ENCODE measurements around the gene TNNT3.
"Not testable (repeated sequence)": the region's sequence is repeated elsewhere in the genome, so short reads cannot be mapped to it uniquely, and the experiment has no call there.

Gene TNNT3

GRCh38 chr11:1881442-1882264, 37.9 kb upstream of the TNNT3 start:
- no peak for DNase-seq

- peak; percentile 77 for DNase-seq
Measured at GRCh38 chr11:1882265-1883238, 37.0 kb upstream of the TNNT3 start.

DNA sequence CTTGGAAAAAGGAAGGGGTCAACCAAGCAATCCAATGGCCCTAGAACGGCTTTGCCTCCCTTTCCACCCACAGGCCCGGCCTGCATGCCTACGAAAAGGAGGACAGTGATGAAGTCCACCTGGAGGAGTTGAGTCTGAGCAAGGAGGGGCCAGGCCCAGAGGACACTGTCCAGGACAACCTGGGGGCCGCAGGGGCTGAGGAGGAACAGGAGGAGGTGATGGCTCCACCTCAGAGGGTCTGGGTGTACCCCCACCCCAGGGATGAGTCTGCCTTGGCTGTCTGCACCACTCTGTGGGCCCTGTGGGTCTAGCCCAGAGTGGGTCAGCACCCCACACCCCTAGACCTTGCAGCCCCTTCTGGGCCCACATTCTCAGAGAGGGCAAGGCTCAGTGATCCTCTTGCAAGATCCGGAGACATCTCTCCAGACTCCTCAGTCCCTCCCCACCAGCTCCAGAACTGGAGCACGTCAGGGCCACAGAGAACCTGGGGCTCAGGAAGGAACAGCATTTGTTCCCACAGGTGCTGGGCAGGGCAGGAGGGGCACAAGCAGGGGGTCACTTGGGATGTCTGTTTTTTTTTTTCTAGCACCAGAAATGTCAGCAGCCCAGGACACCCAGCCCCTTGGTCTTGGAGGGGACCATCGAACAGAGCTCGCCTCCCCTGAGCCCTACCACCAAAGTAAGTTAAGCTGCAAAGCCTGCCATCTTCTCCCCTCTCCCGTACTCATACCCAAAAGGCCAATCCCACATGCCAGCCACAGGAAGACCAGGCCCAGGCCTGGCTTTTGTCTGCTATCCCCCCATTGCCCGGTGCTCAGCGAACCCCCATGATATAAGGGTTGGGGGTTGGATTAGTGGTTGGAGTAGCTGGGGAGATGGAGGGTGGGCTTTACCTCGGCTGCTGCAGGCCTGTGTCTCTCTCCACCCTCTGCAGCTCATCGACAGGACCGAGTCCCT, 35.9 kb upstream of the TNNT3 start:
- DNase-seq, result no peak

DNA sequence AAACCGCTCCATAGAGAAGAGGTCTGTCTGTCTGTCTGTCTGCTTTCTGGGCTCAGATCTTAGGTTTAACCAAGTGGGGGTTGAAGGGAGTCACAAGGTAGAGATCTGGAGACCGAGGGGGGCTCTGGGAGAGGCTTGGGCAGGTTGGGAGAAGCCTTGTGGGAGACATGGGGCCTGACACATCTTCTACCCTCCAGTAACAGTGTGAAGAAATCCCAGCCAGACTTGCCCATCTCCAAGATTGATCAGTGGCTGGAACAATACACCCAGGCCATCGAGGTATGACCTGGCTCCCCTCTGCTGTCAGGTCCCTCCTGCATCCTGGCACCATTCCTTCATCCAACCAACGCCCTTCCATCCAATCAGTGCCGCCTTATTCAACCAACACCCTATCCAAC, 35.2 kb upstream of the TNNT3 start:
- no peak for DNase-seq

GRCh38 chr11:1886551-1886950, 33.0 kb upstream of the TNNT3 start:
- DNase-seq, result not testable (repeated sequence)

GRCh38 chr11:1887451-1888346, 31.8 kb upstream of the TNNT3 start:
- no peak for DNase-seq

DNA sequence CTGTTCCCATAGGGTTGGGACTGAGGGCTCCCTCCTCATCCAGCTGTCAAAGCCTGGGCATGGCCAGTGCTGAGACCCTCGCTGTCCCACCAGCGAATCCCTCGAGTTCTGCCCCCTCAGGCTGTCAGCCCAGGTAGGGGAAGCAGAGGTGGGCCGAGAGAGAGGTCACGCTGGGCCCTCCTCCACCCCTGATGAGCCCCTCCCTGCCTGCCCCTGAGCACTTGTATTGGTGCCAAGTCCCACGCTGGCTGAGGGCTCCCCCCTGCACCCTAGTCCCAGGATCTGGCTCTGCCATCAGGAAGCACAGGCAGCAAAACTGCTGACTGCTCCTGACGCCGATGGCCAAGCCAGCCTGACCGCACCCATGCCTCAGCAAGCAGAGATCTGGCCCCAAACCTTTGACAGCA, 31.2 kb upstream of the TNNT3 start:
- no peak for DNase-seq

- DNase-seq, result no peak
Measured at GRCh38 chr11:1888811-1889210, 30.7 kb upstream of the TNNT3 start.

- peak; percentile 67 for DNase-seq
Measured at GRCh38 chr11:1889224-1889930, 30.1 kb upstream of the TNNT3 start.

DNA sequence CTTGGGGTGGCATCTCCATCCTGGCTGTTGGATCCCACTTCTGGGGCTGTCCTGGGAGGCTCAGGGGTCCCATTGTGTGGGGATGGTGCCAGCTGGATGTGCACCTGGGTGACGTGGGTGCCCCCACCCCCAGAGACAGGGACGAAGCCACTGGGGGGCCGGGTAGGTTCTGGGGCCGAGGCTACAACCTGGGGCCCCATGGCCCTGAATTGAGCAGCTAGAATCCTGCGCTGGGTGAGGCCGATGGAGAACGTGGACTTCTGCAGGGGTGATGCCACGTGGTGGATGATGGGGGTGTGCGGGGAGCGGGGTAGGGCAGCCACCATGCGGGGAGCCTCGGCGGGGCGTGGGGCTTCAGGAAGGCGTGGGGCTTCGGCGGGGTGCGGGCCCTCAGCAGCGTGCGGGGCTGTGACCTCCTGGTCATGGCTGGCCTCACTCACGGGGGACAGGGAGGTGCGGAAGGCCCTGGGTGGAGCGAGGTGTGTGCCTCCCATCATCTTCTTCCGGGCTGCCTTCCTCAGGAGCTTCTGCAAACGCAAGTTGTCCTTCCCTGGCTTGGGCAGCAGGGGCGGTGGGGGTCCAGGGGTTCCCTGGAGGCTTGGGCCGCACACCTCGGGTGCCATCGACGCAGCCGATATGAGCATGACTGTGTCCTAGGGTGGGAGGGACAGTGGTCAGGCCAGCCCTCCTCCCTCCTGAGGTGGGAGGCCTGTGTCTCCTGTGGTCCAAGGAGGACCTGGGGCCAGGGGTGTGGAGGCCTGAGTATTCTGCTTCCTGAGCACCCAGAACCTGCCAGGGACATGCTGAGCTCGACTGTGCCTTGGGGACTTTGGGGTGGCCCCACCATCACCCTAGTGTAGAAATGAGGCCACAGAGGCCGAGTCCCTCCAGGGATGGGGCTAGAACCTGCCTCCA, 29.3 kb upstream of the TNNT3 start:
- no peak for DNase-seq

DNA sequence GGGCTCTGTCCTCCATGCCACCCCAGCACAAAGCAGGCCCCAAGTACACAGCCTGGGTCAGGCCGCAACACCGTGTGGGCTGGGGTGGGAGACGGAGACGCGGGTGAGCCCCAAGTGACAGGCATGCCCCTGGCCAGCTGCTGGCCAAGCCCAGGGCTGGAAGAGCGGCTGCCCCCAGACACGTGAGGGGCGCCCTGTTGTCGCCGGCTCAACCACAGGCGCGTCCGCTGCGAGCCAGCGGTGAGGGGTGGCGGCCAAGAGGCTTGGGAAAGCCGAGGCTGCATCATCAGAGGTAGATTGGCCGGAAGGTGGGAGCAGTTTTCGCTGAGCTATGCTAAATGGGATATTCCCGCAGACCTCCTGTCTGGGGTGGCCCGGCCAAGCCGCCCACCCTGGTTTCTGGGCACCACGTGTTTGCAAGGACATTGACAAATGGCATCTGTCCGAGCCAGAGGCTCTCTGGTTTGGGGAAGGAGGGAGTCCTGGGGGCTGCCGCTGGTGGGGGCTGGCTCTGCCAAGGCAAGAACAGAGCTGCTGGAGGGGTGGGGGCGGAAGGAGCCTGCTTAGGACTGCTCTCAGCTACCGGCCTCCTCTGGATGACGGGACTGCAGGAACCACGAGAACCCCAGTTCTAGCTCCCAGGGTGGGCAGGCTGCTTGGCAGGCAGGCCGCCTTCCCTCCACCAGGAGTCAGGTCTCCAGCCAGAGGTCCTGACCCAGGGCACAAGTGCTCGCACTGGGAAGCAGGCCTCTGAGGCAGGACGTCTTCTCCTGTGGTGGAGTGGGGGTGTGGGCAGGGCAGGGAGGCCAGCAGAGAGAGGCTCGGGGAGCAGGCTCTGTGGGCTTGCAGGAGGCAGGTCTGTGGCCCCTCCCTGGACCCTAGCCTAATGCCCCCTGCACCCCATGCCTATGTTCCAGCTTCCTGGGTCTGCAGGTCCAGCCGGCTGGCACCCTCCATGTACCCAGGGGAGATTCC, 28.4 kb upstream of the TNNT3 start:
- no peak for DNase-seq

DNA sequence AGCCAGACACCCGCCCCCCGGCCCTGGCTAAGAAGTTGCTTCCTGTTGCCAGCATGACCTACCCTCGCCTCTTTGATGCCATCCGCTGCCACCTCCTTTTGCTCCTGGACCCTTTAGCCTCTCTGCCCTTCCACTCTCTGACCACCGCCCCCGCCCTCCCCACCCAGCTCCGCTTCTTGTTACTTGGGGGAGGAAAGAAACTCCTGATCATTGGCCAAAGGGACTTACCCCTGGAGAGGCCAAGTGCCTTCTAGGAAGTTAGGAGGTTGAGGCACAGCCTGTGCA, 27.7 kb upstream of the TNNT3 start, which contains the start of gene PRR33:
PRR33 (minus strand) TSS at position 65 of the 285 bp plus-strand sequence. CDS start 1,311 bp downstream, outside the sequence.
- DNase-seq, result no peak

DNA sequence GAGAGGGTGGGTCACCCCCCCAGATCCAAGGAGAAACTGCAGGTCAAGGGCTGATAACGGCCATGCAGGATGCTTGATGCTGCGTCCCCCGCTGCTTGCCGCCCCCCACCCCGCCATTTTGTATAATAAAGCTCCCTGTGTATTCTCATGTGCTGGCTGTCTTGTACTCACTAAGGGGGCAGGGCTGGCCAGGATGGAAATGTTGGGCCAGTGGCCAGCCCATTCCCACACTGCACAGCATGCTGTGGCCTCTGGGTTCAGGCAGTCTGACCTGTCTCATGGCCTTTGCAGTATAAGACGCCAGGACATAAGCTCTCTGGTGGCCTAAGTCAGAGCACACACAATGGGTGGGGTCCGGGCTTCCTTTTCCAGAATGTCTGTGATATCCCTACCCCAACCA, 27.4 kb upstream of the TNNT3 start:
- DNase-seq, result no peak

DNA sequence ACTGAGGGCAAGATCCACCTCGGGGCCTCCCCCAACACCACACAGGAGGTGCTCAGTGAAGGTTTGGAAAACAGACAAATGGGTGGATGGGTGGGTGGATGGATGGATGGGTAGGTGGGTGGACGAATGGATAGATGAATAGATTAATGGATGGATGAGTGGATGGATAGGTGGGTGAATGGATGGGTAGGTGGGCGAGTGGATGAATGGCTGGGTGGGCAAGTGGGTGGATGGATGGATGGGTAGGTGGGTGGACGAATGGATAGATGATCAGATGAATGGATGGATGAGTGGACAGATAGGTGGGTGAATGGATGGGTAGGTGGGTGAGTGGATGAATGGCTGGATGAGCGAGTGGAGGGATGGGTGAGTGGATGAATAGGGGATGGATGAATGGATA, 26.9 kb upstream of the TNNT3 start:
- no peak for DNase-seq

DNA sequence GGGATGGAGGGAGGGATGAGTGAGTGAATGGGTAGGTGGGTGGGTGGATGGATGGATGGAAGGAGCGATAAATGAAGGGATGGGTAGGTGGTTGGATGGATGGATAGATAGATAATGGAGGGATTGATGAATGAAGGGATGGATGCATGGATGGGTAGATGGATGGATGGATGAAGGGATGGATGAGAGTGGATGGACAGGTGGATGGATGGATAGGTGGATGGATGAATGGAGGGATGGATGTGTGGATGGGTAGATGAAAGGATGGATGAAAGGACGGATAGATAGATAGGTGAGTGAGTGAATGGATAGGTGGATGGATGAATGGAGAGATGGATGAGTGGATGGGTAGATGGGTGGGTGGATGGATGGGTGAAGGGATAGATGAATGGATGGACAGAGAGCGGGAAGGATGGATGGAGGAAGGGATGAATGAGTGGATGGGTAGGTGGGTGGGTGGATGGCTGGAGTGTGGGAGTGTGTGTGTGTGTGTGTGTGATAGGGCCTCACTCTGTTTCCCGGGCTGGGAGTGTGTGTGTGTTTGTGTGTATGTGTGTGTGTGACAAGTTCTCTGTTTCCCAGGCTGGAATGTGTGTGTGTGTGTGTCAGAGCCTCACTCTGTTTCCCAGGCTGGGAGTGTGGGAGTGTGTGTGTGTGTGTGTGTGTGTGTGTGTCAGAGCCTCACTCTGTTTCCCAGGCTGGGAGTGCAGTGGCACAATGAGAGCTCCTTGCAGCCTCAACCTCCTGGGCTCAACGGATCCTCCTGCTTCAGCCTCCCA, 25.7 kb upstream of the TNNT3 start:
- DNase-seq, result no peak

- DNase-seq, result no peak
Measured at GRCh38 chr11:1894759-1895158, 24.7 kb upstream of the TNNT3 start.

GRCh38 chr11:1896468-1896867, 23.0 kb upstream of the TNNT3 start:
- no peak for DNase-seq

GRCh38 chr11:1896923-1897322, 22.6 kb upstream of the TNNT3 start:
- DNase-seq, result no peak
